Smooth muscle cell (in vitro differentiated cells): ENCODE data around the gene IL20RB. TPM values are rescaled to one million over a fixed set of nuclear protein-coding genes. Genes with fewer than 3 reads are reported as not detected.

Experiments used
- DNase-seq: peaks from one replicate; lab custom pipeline; 2025; ENCODE audit not compliant: unreplicated experiment; lab: John Stamatoyannopoulos, UW
- H2AFZ ChIP-seq: fragments of 200-600 bp; sonication (generic); 2 replicates; pipeline ENCODE4 v1.6.0; 2016; ENCODE audit warnings: antibody characterized with exemption, low read depth, mild to moderate bottlenecking
- H3F3A ChIP-seq: fragments of 200-600 bp; sonication (generic); 2 replicates; pipeline ENCODE4 v1.6.0; 2017; ENCODE audit warnings: antibody characterized with exemption, low read depth
- H3K27ac ChIP-seq: fragments of 200-600 bp; sonication (generic); 2 replicates; pipeline ENCODE4 v1.5.1; 2016; ENCODE audit warnings: low read depth, mild to moderate bottlenecking
- H3K27me3 ChIP-seq: fragments of 200-600 bp; sonication (generic); 2 replicates; pipeline ENCODE4 v1.6.1; 2016; ENCODE audit warnings: low read depth, mild to moderate bottlenecking
- H3K36me3 ChIP-seq: fragments of 200-600 bp; sonication (generic); 2 replicates; pipeline ENCODE4 v1.5.1; 2016; ENCODE audit warnings: low read depth
- H3K4me1 ChIP-seq: fragments of 200-600 bp; sonication (generic); 2 replicates; pipeline ENCODE4 v1.5.1; 2016; ENCODE audit warnings: low read depth
- H3K4me2 ChIP-seq: fragments of 200-600 bp; sonication (generic); 2 replicates; pipeline ENCODE4 v1.6.0; 2016; ENCODE audit warnings: mild to moderate bottlenecking
- H3K4me3 ChIP-seq: fragments of 200-600 bp; sonication (generic); 2 replicates; pipeline ENCODE4 v1.5.1; 2016; ENCODE audit warnings: mild to moderate bottlenecking
- H3K79me2 ChIP-seq: fragments of 200-600 bp; sonication (generic); 2 replicates; pipeline ENCODE4 v1.6.0; 2016; ENCODE audit warnings: low read depth, mild to moderate bottlenecking
- H3K9ac ChIP-seq: fragments of 200-600 bp; sonication (generic); 2 replicates; pipeline ENCODE4 v1.6.0; 2016; ENCODE audit warnings: low read depth
- H3K9me3 ChIP-seq: fragments of 200-600 bp; sonication (generic); replicated peaks from 2 replicates; pipeline ENCODE4 v1.5.1; 2016; ENCODE audit warnings: low read depth
- H4K20me1 ChIP-seq: fragments of 200-600 bp; sonication (generic); 2 replicates; pipeline ENCODE4 v1.6.0; 2016; ENCODE audit warnings: low read depth
- CTCF ChIP-seq: fragments of 200-600 bp; sonication (generic); IDR thresholded peaks from 2 replicates; pipeline ENCODE4 v1.5.1; 2017; ENCODE audit warnings: borderline replicate concordance, mild to moderate bottlenecking, antibody characterized with exemption; ENCODE audit not compliant: insufficient read depth, poor library complexity, severe bottlenecking
- WGBS: methylation state at CpG from one replicate; pipeline ENCODE4 v1.1.7; 2016; ENCODE audit warnings: low lambda C conversion rate; 5-methylcytosine and 5-hydroxymethylcytosine counted together
- polyA plus RNA-seq: library from polyadenylated mRNA; unstranded; fragments of >200 nt; fragmentation: Nextera tagmentation; extraction: Ambion mirVana; gene quantifications from 2 replicates; pipeline ENCODE4 v1.2.1, GENCODE V29; 2016
- total RNA-seq: library from RNA; depleted of rRNA; stranded (reverse); fragments of >200 nt; gene quantifications from 2 replicates; pipeline ENCODE4 v1.2.3, GENCODE V29; 2014

Gene IL20RB
- total and polyA plus RNA-seq, 2 experiments from 2014 or later: 1.7 TPM

- Histone ChIP-seq H3K9ac (no peak overlapping the region), H3K4me3 (no peak overlapping the region), H2AFZ (no peak overlapping the region), H3K27me3 (no peaks in the 10 kb centered on the region), H3K4me1 (no peaks in the 10 kb centered on the region), H3K36me3 (no peaks in the 10 kb centered on the region), H3K4me2 (no peak overlapping the region), H4K20me1 (no peaks in the 10 kb centered on the region), H3K79me2 (no peaks in the 10 kb centered on the region), H3K9me3 (no peaks in the 10 kb centered on the region), H3F3A (peaks cover 1% of the 10 kb centered on the region), H3K27ac (no peak overlapping the region)
- no peak for DNase-seq
- no peak for TF ChIP-seq CTCF
- 85% methylated on average over 4 of the region's 4 CpGs for WGBS
Observed at GRCh38 chr3:136989781-136990524, 32.2 kb downstream of the IL20RB start.

GRCh38 chr3:136990826-136991225, 33.0 kb downstream of the IL20RB start:
- no peak overlapping the region for H3K27ac ChIP-seq
- H3K36me3 ChIP-seq: no peaks in the 10 kb centered on the region
- no peaks in the 10 kb centered on the region for H3K79me2 ChIP-seq
- no peak overlapping the region for H3K4me2 ChIP-seq
- no peak overlapping the region for H3K4me3 ChIP-seq
- H2AFZ ChIP-seq: no peak overlapping the region
- peaks cover 6% of the 10 kb centered on the region for H3F3A ChIP-seq
- H3K9ac ChIP-seq: no peak overlapping the region
- no peak for DNase-seq
- no peaks in the 10 kb centered on the region for H3K4me1 ChIP-seq
- 99% methylated on average over 4 of the region's 4 CpGs for WGBS
- no peaks in the 10 kb centered on the region for H4K20me1 ChIP-seq
- no peaks in the 10 kb centered on the region for H3K27me3 ChIP-seq
- TF ChIP-seq CTCF: no peak
- H3K9me3 ChIP-seq: no peaks in the 10 kb centered on the region

- Histone ChIP-seq H3K4me3 (no peak overlapping the region), H3K79me2 (no peaks in the 10 kb centered on the region), H3K9me3 (no peaks in the 10 kb centered on the region), H3K27ac (no peak overlapping the region), H3K27me3 (no peaks in the 10 kb centered on the region), H3K36me3 (no peaks in the 10 kb centered on the region), H3K4me1 (no peaks in the 10 kb centered on the region), H2AFZ (no peak overlapping the region), H4K20me1 (no peaks in the 10 kb centered on the region), H3K9ac (no peak overlapping the region), H3K4me2 (no peak overlapping the region), H3F3A (peaks cover 6% of the 10 kb centered on the region)
- no peak for DNase-seq
- no peak for TF ChIP-seq CTCF
- 93% methylated on average over 2 of the region's 2 CpGs for WGBS
Observed at GRCh38 chr3:136992115-136992514, 34.3 kb downstream of the IL20RB start.
